ENCODE measurements around the gene FLNA. TPM values are rescaled to one million over a fixed set of nuclear protein-coding genes. Genes with fewer than 3 reads are reported as not detected.
"Not testable (repeated sequence)": the region's sequence is repeated elsewhere in the genome, so short reads cannot be mapped to it uniquely, and the experiment has no call there.

The FLNA gene
- total and polyA plus RNA-seq, 3 donors from 2014 or later: 400 to 532 (median 474) TPM

DNA sequence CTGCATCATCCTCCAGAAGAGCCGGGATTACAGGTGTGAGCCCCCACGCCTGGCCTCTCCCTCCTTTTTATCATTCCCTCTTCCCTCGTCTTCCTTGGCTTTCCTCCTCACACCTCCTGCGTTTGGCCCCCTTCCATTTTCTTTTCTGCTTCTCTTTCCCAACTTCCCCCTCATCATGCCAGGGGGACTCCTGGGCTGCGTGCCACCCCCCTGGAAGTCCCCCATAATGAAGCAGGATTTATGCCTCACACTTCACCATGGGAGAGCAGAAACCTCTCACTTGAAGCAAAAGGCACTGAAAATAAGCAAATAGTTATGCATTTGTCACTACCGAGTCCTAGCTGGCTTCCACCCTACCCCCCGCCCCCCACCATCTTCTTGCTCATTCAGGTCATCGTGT is 71.0 kb downstream of the FLNA start:
- H3K27me3 ChIP-seq: no peaks in the 10 kb centered on the region
- H3K9me3 ChIP-seq: no peaks in the 10 kb centered on the region
- H3K27ac ChIP-seq: no peak overlapping the region
- intact Hi-C loops (cut with DNase I; ENCODE audit: low total_unique reads): no loop called here
- H3K36me3 ChIP-seq (ENCODE audit: low read depth, missing control alignments): no peaks in the 10 kb centered on the region
- no peak for DNase-seq
- TF ChIP-seq, protein P1, sequence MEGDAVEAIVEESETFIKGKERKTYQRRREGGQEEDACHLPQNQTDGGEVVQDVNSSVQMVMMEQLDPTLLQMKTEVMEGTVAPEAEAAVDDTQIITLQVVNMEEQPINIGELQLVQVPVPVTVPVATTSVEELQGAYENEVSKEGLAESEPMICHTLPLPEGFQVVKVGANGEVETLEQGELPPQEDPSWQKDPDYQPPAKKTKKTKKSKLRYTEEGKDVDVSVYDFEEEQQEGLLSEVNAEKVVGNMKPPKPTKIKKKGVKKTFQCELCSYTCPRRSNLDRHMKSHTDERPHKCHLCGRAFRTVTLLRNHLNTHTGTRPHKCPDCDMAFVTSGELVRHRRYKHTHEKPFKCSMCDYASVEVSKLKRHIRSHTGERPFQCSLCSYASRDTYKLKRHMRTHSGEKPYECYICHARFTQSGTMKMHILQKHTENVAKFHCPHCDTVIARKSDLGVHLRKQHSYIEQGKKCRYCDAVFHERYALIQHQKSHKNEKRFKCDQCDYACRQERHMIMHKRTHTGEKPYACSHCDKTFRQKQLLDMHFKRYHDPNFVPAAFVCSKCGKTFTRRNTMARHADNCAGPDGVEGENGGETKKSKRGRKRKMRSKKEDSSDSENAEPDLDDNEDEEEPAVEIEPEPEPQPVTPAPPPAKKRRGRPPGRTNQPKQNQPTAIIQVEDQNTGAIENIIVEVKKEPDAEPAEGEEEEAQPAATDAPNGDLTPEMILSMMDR (IDR thresholded peaks at IDR 0.05): no peak
- TF ChIP-seq POLR2A (IDR thresholded peaks at IDR 0.05): no peak
- 73 to 76% methylated on average over 7 to 8 of the region's 8 CpGs for WGBS, 2 donors
- H3K4me1 ChIP-seq: no peaks in the 10 kb centered on the region
- no peak overlapping the region for H3K4me3 ChIP-seq

DNA sequence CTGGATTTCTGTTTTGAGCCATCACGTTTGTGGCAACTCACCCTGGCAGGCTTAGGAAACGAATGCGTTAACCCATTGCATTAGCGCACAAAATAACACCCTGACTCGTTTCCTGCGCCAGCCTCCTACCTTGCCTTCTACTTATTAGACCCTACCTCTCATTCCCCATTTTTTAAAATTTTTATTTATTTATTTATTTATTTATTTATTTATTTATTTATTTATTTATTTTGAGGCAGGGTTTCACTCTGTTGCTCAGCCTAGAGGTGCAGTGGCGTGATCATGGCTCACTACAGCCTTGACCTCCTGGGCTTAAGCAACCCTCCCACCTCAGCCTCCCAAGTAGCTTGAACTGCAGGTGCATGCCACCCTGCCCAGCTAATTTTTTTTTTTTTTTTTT is 71.4 kb downstream of the FLNA start:
- H3K36me3 ChIP-seq (ENCODE audit: low read depth, missing control alignments); H3K9me3 ChIP-seq; H3K4me1 ChIP-seq; H3K27me3 ChIP-seq; intact Hi-C loops (cut with DNase I; ENCODE audit: low total_unique reads); H3K27ac ChIP-seq; DNase-seq; H3K4me3 ChIP-seq: not testable (repeated sequence)
- WGBS, 2 donors: 85 to 90% methylated on average over 7 of the region's 7 CpGs

DNA sequence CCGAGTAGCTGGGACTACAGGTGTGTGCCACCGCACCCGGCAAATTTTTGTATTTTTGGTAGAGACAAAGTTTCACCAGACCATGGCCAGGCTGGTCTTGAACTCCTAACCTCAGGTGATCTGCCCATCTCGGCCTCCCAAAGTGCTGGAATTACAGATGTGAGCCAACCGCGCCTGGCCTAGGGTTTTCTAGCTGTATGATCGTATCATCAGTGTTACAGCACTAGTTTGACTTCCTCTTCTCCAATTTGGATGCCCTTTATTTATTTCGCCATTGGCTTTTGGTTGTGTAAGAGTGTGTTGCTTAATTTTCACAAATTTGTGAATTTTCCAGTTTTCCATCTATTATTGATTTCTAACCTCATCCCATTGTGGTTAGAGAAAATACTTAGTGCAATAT is 73.6 kb downstream of the FLNA start:
- no peak for TF ChIP-seq POLR2A (IDR thresholded peaks at IDR 0.05)
- TF ChIP-seq, protein P1 (IDR thresholded peaks at IDR 0.05): no peak
- Histone ChIP-seq H3K4me3 (no peak overlapping the region), H3K4me1 (no peaks in the 10 kb centered on the region), H3K27ac (no peak overlapping the region), H3K36me3 (ENCODE audit: low read depth, missing control alignments) (no peaks in the 10 kb centered on the region), H3K9me3 (no peaks in the 10 kb centered on the region), H3K27me3 (no peaks in the 10 kb centered on the region)
- intact Hi-C loops (cut with DNase I; ENCODE audit: low total_unique reads): no loop called here
- DNase-seq: no peak
- WGBS, 2 donors: 57 to 77% methylated on average over 6 to 8 of the region's 8 CpGs

Small RNA genes lying within 50 kb of the gene (small RNA-seq; reads per million reads assigned to genes)
- 0 reads per million in 2 donors for gene SNORA70

Other genes with a start within 250 kb of the FLNA start
- under 1 TPM in 1 of 2 donors, not detected in 1; 0.31 TPM for gene OPN1LW, start 230.4 kb downstream of the FLNA start, total RNA-seq
- not detected for gene OPN1LW, start 230.4 kb downstream of the FLNA start, polyA plus RNA-seq (ENCODE audit: insufficient read depth, low read depth, low replicate concordance)
- not detected for gene OPN1MW, start 192.0 kb downstream of the FLNA start, total RNA-seq
- gene OPN1MW, start 192.0 kb downstream of the FLNA start, polyA plus RNA-seq (ENCODE audit: insufficient read depth, low read depth, low replicate concordance): not detected
- not detected for gene OPN1MW2, start 154.9 kb downstream of the FLNA start, total RNA-seq
- gene OPN1MW2, start 154.9 kb downstream of the FLNA start, polyA plus RNA-seq (ENCODE audit: insufficient read depth, low read depth, low replicate concordance): not detected
- not detected for gene OPN1MW3, start 117.1 kb downstream of the FLNA start, total RNA-seq
- not detected for gene OPN1MW3, start 117.1 kb downstream of the FLNA start, polyA plus RNA-seq (ENCODE audit: insufficient read depth, low read depth, low replicate concordance)
- 1 to 10 TPM; 4.2 to 6.4 TPM for gene TEX28, start 79.5 kb downstream of the FLNA start, total RNA-seq
- gene TEX28, start 79.5 kb downstream of the FLNA start, polyA plus RNA-seq (ENCODE audit: insufficient read depth, low read depth, low replicate concordance): 9.0 TPM
- 100 to 1,000 TPM; 224 to 268 TPM for gene TKTL1, start 78.8 kb downstream of the FLNA start, total RNA-seq
- 233 TPM for gene TKTL1, start 78.8 kb downstream of the FLNA start, polyA plus RNA-seq (ENCODE audit: insufficient read depth, low read depth, low replicate concordance)
- gene EMD, start 4.7 kb upstream of the FLNA start, total RNA-seq: 10 to 100 TPM; 65.6 to 69.6 TPM
- gene EMD, start 4.7 kb upstream of the FLNA start, polyA plus RNA-seq (ENCODE audit: insufficient read depth, low read depth, low replicate concordance): 74.2 TPM
- gene RPL10, start 23.7 kb upstream of the FLNA start, total RNA-seq: 1,000 to 10,000 TPM in 1 of 2 donors, 100 to 1,000 TPM in 1; 925 to 1,913 TPM
- 1,423 TPM for gene RPL10, start 23.7 kb upstream of the FLNA start, polyA plus RNA-seq (ENCODE audit: insufficient read depth, low read depth, low replicate concordance)
- 10 to 100 TPM; 36.5 to 42.2 TPM for gene DNASE1L1, start 34.6 kb upstream of the FLNA start, total RNA-seq
- gene DNASE1L1, start 34.6 kb upstream of the FLNA start, polyA plus RNA-seq (ENCODE audit: insufficient read depth, low read depth, low replicate concordance): 18.5 TPM
- gene TAFAZZIN, start 36.9 kb upstream of the FLNA start, total RNA-seq: 10 to 100 TPM; 32.1 to 48.7 TPM
- gene TAFAZZIN, start 36.9 kb upstream of the FLNA start, polyA plus RNA-seq (ENCODE audit: insufficient read depth, low read depth, low replicate concordance): 11.8 TPM
- gene ATP6AP1, start 54.0 kb upstream of the FLNA start, total RNA-seq: 100 to 1,000 TPM in 1 of 2 donors, 10 to 100 TPM in 1; 95.1 to 158 TPM
- 119 TPM for gene ATP6AP1, start 54.0 kb upstream of the FLNA start, polyA plus RNA-seq (ENCODE audit: insufficient read depth, low read depth, low replicate concordance)
- 100 to 1,000 TPM; 158 to 162 TPM for gene GDI1, start 62.5 kb upstream of the FLNA start, total RNA-seq
- gene GDI1, start 62.5 kb upstream of the FLNA start, polyA plus RNA-seq (ENCODE audit: insufficient read depth, low read depth, low replicate concordance): 118 TPM
- gene FAM50A, start 69.5 kb upstream of the FLNA start, total RNA-seq: 10 to 100 TPM; 38.4 to 38.5 TPM
- gene FAM50A, start 69.5 kb upstream of the FLNA start, polyA plus RNA-seq (ENCODE audit: insufficient read depth, low read depth, low replicate concordance): 29.6 TPM
- 10 to 100 TPM; 37.3 to 63.5 TPM for gene PLXNA3, start 83.6 kb upstream of the FLNA start, total RNA-seq
- 24.7 TPM for gene PLXNA3, start 83.6 kb upstream of the FLNA start, polyA plus RNA-seq (ENCODE audit: insufficient read depth, low read depth, low replicate concordance)
- 10 to 100 TPM; 29.1 to 30.9 TPM for gene LAGE3, start 104.6 kb upstream of the FLNA start, total RNA-seq
- 12.4 TPM for gene LAGE3, start 104.6 kb upstream of the FLNA start, polyA plus RNA-seq (ENCODE audit: insufficient read depth, low read depth, low replicate concordance)
- gene UBL4A, start 112.0 kb upstream of the FLNA start, total RNA-seq: 10 to 100 TPM; 16.8 to 18.9 TPM
- 13.3 TPM for gene UBL4A, start 112.0 kb upstream of the FLNA start, polyA plus RNA-seq (ENCODE audit: insufficient read depth, low read depth, low replicate concordance)
- 10 to 100 TPM; 25.0 to 26.5 TPM for gene SLC10A3, start 116.0 kb upstream of the FLNA start, total RNA-seq
- 22.4 TPM for gene SLC10A3, start 116.0 kb upstream of the FLNA start, polyA plus RNA-seq (ENCODE audit: insufficient read depth, low read depth, low replicate concordance)
- 10 to 100 TPM; 24.7 to 41.1 TPM for gene FAM3A, start 141.6 kb upstream of the FLNA start, total RNA-seq
- 24.0 TPM for gene FAM3A, start 141.6 kb upstream of the FLNA start, polyA plus RNA-seq (ENCODE audit: insufficient read depth, low read depth, low replicate concordance)
- 100 to 1,000 TPM; 263 to 419 TPM for gene G6PD, start 172.2 kb upstream of the FLNA start, total RNA-seq
- gene G6PD, start 172.2 kb upstream of the FLNA start, polyA plus RNA-seq (ENCODE audit: insufficient read depth, low read depth, low replicate concordance): 206 TPM
- 10 to 100 TPM; 28.1 to 38.7 TPM for gene IKBKG, start 173.0 kb upstream of the FLNA start, total RNA-seq
- 27.9 TPM for gene IKBKG, start 173.0 kb upstream of the FLNA start, polyA plus RNA-seq (ENCODE audit: insufficient read depth, low read depth, low replicate concordance)
- 10 to 100 TPM; 14.7 to 18.1 TPM for gene CTAG1A, start 210.5 kb upstream of the FLNA start, total RNA-seq
- 7.1 TPM for gene CTAG1A, start 210.5 kb upstream of the FLNA start, polyA plus RNA-seq (ENCODE audit: insufficient read depth, low read depth, low replicate concordance)
- gene CTAG1B, start 244.6 kb upstream of the FLNA start, total RNA-seq: 10 to 100 TPM; 18.0 to 20.3 TPM
- gene CTAG1B, start 244.6 kb upstream of the FLNA start, polyA plus RNA-seq (ENCODE audit: insufficient read depth, low read depth, low replicate concordance): 7.1 TPM

Measured in testis (tissue), 3 donors.